ENCODE data around the gene FCRL2.
"Not testable (repeated sequence)": the region's sequence is repeated elsewhere in the genome, so short reads cannot be mapped to it uniquely, and the experiment has no call there.

Gene FCRL2

GRCh38 chr1:157753611-157754010, 23.3 kb downstream of the FCRL2 start:
- no peak for DNase-seq (ENCODE audit: low read depth in 2 of 2)

- DNase-seq (ENCODE audit: low read depth in 2 of 2) = no peak
Measured at GRCh38 chr1:157751283-157751682, 25.6 kb downstream of the FCRL2 start.

GRCh38 chr1:157748262-157748817, 28.6 kb downstream of the FCRL2 start:
- no peak for DNase-seq (ENCODE audit: low read depth in 2 of 2)

GRCh38 chr1:157739229-157739901, 37.6 kb downstream of the FCRL2 start:
- no peak for DNase-seq (ENCODE audit: low read depth in 2 of 2)

GRCh38 chr1:157735991-157736390, 40.9 kb downstream of the FCRL2 start:
- not testable (repeated sequence) for DNase-seq (ENCODE audit: low read depth in 2 of 2)

GRCh38 chr1:157734321-157734720, 42.6 kb downstream of the FCRL2 start:
- no peak for DNase-seq (ENCODE audit: low read depth in 2 of 2)

- DNase-seq (ENCODE audit: low read depth in 2 of 2) = no peak
Measured at GRCh38 chr1:157732755-157733154, 44.2 kb downstream of the FCRL2 start.

GRCh38 chr1:157725221-157725577, 51.7 kb downstream of the FCRL2 start:
- DNase-seq (ENCODE audit: low read depth in 2 of 2) = no peak

GRCh38 chr1:157724537-157725220, 52.3 kb downstream of the FCRL2 start:
- DNase-seq (ENCODE audit: low read depth in 2 of 2) = no peak

- DNase-seq (ENCODE audit: low read depth in 2 of 2) = no peak
Measured at GRCh38 chr1:157723157-157723556, 53.8 kb downstream of the FCRL2 start.

GRCh38 chr1:157721985-157722384, 54.9 kb downstream of the FCRL2 start:
- DNase-seq (ENCODE audit: low read depth in 2 of 2) = no peak

- no peak for DNase-seq (ENCODE audit: low read depth in 2 of 2)
Measured at GRCh38 chr1:157715736-157716135, 61.2 kb downstream of the FCRL2 start.

GRCh38 chr1:157711802-157712201, 65.1 kb downstream of the FCRL2 start:
- no peak for DNase-seq (ENCODE audit: low read depth in 2 of 2)

- no peak for DNase-seq (ENCODE audit: low read depth in 2 of 2)
Measured at GRCh38 chr1:157704878-157705277, 72.1 kb downstream of the FCRL2 start.

GRCh38 chr1:157703981-157704380, 73.0 kb downstream of the FCRL2 start:
- DNase-seq (ENCODE audit: low read depth in 2 of 2) = no peak

GRCh38 chr1:157702308-157702825, 74.6 kb downstream of the FCRL2 start:
- no peak for DNase-seq (ENCODE audit: low read depth in 2 of 2)

- no peak for DNase-seq (ENCODE audit: low read depth in 2 of 2)
Measured at GRCh38 chr1:157700732-157701131, 76.2 kb downstream of the FCRL2 start, which contains the start of gene FCRL3. Gene FCRL3 (minus strand): TSS chr1:157700769. CDS start chr1:157700489, 280 bp downstream.

- no peak for DNase-seq (ENCODE audit: low read depth in 2 of 2)
Measured at GRCh38 chr1:157700305-157700704, 76.6 kb downstream of the FCRL2 start.

GRCh38 chr1:157697781-157698569, 79.0 kb downstream of the FCRL2 start:
- no peak for DNase-seq (ENCODE audit: low read depth in 2 of 2)

- DNase-seq (ENCODE audit: low read depth in 2 of 2) = no peak
Measured at GRCh38 chr1:157696966-157697628, 79.8 kb downstream of the FCRL2 start.
